Measurements from ENCODE around the gene ZMYM1.

Gene ZMYM1

DNA sequence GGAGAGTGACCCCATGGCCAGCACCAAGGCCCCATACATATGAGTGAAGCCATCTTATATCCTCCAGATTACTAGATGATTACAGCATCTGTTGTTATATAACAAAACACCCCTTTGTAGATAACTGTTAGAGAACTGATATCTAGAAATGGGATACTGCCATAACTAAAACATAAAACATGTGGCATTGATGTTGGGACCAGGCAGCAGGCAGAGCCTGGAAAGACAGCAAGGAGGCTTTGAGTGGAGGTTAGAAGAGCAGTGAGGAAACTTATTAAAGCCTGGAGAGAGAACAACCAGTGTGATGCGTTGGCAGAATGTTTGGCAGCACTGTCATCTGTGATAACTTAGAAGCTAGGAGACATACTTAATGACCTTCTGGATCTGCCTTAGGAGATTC is 42.0 kb upstream of the ZMYM1 start:
- DNase-seq (ENCODE audit: low read depth, low spot score), result no peak
- Histone ChIP-seq H3K4me1 (ENCODE audit: insufficient read depth, insufficient read length) (no peaks in the 10 kb centered on the region), H3K36me3 (ENCODE audit: insufficient read depth, insufficient read length, low read length) (no peaks in the 10 kb centered on the region), H3K4me3 (ENCODE audit: insufficient read length, low read depth) (no peak overlapping the region), H3K9ac (ENCODE audit: insufficient read length, low read depth) (no peak overlapping the region), H3K9me3 (ENCODE audit: insufficient read depth, low read length) (peaks cover 24% of the 10 kb centered on the region), H3K27me3 (ENCODE audit: insufficient read depth, insufficient read length) (no peaks in the 10 kb centered on the region)
- TF ChIP-seq YY1 (IDR thresholded peaks at IDR 0.05; ENCODE audit: insufficient read depth, insufficient read length) (no peak), ZNF274 (IDR thresholded peaks at IDR 0.05; ENCODE audit: low read depth, low read length) (no peak), SUZ12 (IDR thresholded peaks at IDR 0.05; ENCODE audit: extremely low read depth, insufficient read depth, insufficient read length) (no peak)

- Histone ChIP-seq H3K4me3 (ENCODE audit: insufficient read length, low read depth) (no peak overlapping the region), H3K36me3 (ENCODE audit: insufficient read depth, insufficient read length, low read length) (no peaks in the 10 kb centered on the region), H3K4me1 (ENCODE audit: insufficient read depth, insufficient read length) (no peaks in the 10 kb centered on the region), H3K9me3 (ENCODE audit: insufficient read depth, low read length) (peaks cover 9% of the 10 kb centered on the region), H3K27me3 (ENCODE audit: insufficient read depth, insufficient read length) (no peaks in the 10 kb centered on the region), H3K9ac (ENCODE audit: insufficient read length, low read depth) (no peak overlapping the region)
- DNase-seq (ENCODE audit: low read depth, low spot score), result no peak
- TF ChIP-seq SUZ12 (IDR thresholded peaks at IDR 0.05; ENCODE audit: extremely low read depth, insufficient read depth, insufficient read length), result no peak
- TF ChIP-seq ZNF274 (IDR thresholded peaks at IDR 0.05; ENCODE audit: low read depth, low read length), result no peak
- TF ChIP-seq YY1 (IDR thresholded peaks at IDR 0.05; ENCODE audit: insufficient read depth, insufficient read length), result no peak
Observed at GRCh38 chr1:35038723-35039122, 40.5 kb upstream of the ZMYM1 start.

- H3K9ac ChIP-seq (ENCODE audit: insufficient read length, low read depth), result no peak overlapping the region
- H3K36me3 ChIP-seq (ENCODE audit: insufficient read depth, insufficient read length, low read length), result no peaks in the 10 kb centered on the region
- no peaks in the 10 kb centered on the region for H3K27me3 ChIP-seq (ENCODE audit: insufficient read depth, insufficient read length)
- no peaks in the 10 kb centered on the region for H3K4me1 ChIP-seq (ENCODE audit: insufficient read depth, insufficient read length)
- DNase-seq (ENCODE audit: low read depth, low spot score), result no peak
- H3K4me3 ChIP-seq (ENCODE audit: insufficient read length, low read depth), result no peak overlapping the region
- no peaks in the 10 kb centered on the region for H3K9me3 ChIP-seq (ENCODE audit: insufficient read depth, low read length)
- TF ChIP-seq YY1 (IDR thresholded peaks at IDR 0.05; ENCODE audit: insufficient read depth, insufficient read length) (no peak), SUZ12 (IDR thresholded peaks at IDR 0.05; ENCODE audit: extremely low read depth, insufficient read depth, insufficient read length) (no peak), ZNF274 (IDR thresholded peaks at IDR 0.05; ENCODE audit: low read depth, low read length) (no peak)
Observed at GRCh38 chr1:35043498-35043897, 35.7 kb upstream of the ZMYM1 start.

GRCh38 chr1:35044431-35044830 is 34.8 kb upstream of the ZMYM1 start:
- Histone ChIP-seq H3K4me1 (ENCODE audit: insufficient read depth, insufficient read length) (no peaks in the 10 kb centered on the region), H3K9ac (ENCODE audit: insufficient read length, low read depth) (no peak overlapping the region), H3K4me3 (ENCODE audit: insufficient read length, low read depth) (no peak overlapping the region), H3K36me3 (ENCODE audit: insufficient read depth, insufficient read length, low read length) (no peaks in the 10 kb centered on the region), H3K27me3 (ENCODE audit: insufficient read depth, insufficient read length) (no peaks in the 10 kb centered on the region), H3K9me3 (ENCODE audit: insufficient read depth, low read length) (no peaks in the 10 kb centered on the region)
- DNase-seq (ENCODE audit: low read depth, low spot score), result no peak
- no peak for TF ChIP-seq SUZ12 (IDR thresholded peaks at IDR 0.05; ENCODE audit: extremely low read depth, insufficient read depth, insufficient read length)
- TF ChIP-seq ZNF274 (IDR thresholded peaks at IDR 0.05; ENCODE audit: low read depth, low read length), result no peak
- TF ChIP-seq YY1 (IDR thresholded peaks at IDR 0.05; ENCODE audit: insufficient read depth, insufficient read length), result no peak

GRCh38 chr1:35046730-35047129 is 32.5 kb upstream of the ZMYM1 start:
- no peak for DNase-seq (ENCODE audit: low read depth, low spot score)
- Histone ChIP-seq H3K9ac (ENCODE audit: insufficient read length, low read depth) (no peak overlapping the region), H3K9me3 (ENCODE audit: insufficient read depth, low read length) (no peaks in the 10 kb centered on the region), H3K36me3 (ENCODE audit: insufficient read depth, insufficient read length, low read length) (no peaks in the 10 kb centered on the region), H3K4me3 (ENCODE audit: insufficient read length, low read depth) (no peak overlapping the region), H3K27me3 (ENCODE audit: insufficient read depth, insufficient read length) (no peaks in the 10 kb centered on the region), H3K4me1 (ENCODE audit: insufficient read depth, insufficient read length) (no peaks in the 10 kb centered on the region)
- TF ChIP-seq SUZ12 (IDR thresholded peaks at IDR 0.05; ENCODE audit: extremely low read depth, insufficient read depth, insufficient read length), result no peak
- TF ChIP-seq ZNF274 (IDR thresholded peaks at IDR 0.05; ENCODE audit: low read depth, low read length), result no peak
- no peak for TF ChIP-seq YY1 (IDR thresholded peaks at IDR 0.05; ENCODE audit: insufficient read depth, insufficient read length)

DNA sequence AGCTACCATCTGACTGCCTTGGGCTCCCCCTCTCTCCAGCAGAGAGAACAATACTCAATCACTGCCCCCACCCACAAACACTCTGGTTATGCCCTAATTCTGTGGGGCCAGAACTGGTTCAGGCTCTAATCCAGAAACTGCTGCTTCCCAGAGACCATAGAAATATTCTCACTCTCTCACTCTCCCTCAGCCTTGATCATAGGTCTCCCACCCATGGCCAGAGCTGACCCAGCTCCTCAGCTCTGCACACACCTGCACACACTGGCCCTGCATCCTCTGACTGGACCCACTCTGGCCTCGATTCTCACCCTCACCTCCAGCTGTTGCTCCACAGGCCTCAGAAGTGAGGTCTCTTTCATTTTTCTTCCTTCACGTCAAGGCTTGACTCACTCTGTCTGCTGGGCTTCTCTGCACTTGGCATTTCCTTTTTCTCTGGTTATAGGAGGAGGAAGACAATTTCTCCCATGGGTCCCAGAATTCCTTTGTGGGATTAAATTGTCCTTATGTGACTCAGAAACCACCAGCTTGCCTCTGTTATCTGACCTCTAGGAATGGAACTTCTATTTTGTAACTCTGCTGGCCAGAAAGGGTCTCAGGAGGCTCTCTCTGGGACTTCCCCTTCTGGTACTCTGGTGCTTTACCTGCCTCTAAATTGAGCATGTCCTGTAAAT is 31.9 kb upstream of the ZMYM1 start:
- H3K9ac ChIP-seq (ENCODE audit: insufficient read length, low read depth), result no peak overlapping the region
- no peaks in the 10 kb centered on the region for H3K9me3 ChIP-seq (ENCODE audit: insufficient read depth, low read length)
- H3K36me3 ChIP-seq (ENCODE audit: insufficient read depth, insufficient read length, low read length), result no peaks in the 10 kb centered on the region
- DNase-seq (ENCODE audit: low read depth, low spot score), result no peak
- H3K4me3 ChIP-seq (ENCODE audit: insufficient read length, low read depth), result no peak overlapping the region
- no peak for TF ChIP-seq SUZ12 (IDR thresholded peaks at IDR 0.05; ENCODE audit: extremely low read depth, insufficient read depth, insufficient read length)
- no peak for TF ChIP-seq ZNF274 (IDR thresholded peaks at IDR 0.05; ENCODE audit: low read depth, low read length)
- no peak for TF ChIP-seq YY1 (IDR thresholded peaks at IDR 0.05; ENCODE audit: insufficient read depth, insufficient read length)
- no peaks in the 10 kb centered on the region for H3K4me1 ChIP-seq (ENCODE audit: insufficient read depth, insufficient read length)
- H3K27me3 ChIP-seq (ENCODE audit: insufficient read depth, insufficient read length), result no peaks in the 10 kb centered on the region

DNA sequence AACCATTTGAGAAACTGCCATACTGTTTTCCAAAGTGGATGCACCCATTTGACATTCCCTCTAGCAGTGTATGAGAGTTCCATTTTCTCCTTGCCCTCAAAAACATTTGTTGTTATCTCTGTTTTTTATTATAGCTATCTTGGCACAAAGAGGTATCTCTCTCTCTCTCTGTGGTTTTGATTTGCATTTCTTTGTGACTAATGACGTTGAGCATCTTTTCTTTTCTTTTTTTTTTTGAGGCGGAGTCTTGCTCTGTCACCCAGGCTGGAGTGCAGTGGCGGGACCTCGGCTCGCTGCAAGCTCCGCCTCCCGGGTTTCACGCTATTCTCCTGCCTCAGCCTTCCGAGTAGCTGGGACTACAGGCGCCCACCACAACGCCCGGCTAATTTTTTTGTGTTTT is 30.1 kb upstream of the ZMYM1 start:
- no peak for TF ChIP-seq YY1 (IDR thresholded peaks at IDR 0.05; ENCODE audit: insufficient read depth, insufficient read length)
- no peak for TF ChIP-seq ZNF274 (IDR thresholded peaks at IDR 0.05; ENCODE audit: low read depth, low read length)
- no peak for TF ChIP-seq SUZ12 (IDR thresholded peaks at IDR 0.05; ENCODE audit: extremely low read depth, insufficient read depth, insufficient read length)
- H3K4me1 ChIP-seq (ENCODE audit: insufficient read depth, insufficient read length), result no peaks in the 10 kb centered on the region
- no peak for DNase-seq (ENCODE audit: low read depth, low spot score)
- H3K36me3 ChIP-seq (ENCODE audit: insufficient read depth, insufficient read length, low read length), result no peaks in the 10 kb centered on the region
- H3K4me3 ChIP-seq (ENCODE audit: insufficient read length, low read depth), result no peak overlapping the region
- no peak overlapping the region for H3K9ac ChIP-seq (ENCODE audit: insufficient read length, low read depth)
- no peaks in the 10 kb centered on the region for H3K27me3 ChIP-seq (ENCODE audit: insufficient read depth, insufficient read length)
- no peaks in the 10 kb centered on the region for H3K9me3 ChIP-seq (ENCODE audit: insufficient read depth, low read length)
